IPS DF 6.9 (cell line): Measurements from ENCODE around the gene TENT4B.

Source experiments
- DNase-seq: peaks from one replicate; pipeline ENCODE4 v3.0.0-alpha.2; 2013; ENCODE audit warnings: low read depth, low spot score
- H3K27ac ChIP-seq: one replicate; pipeline ENCODE4 v1.5.1; 2013; ENCODE audit warnings: low read length, control low read depth
- H3K27me3 ChIP-seq: 2 replicates; pipeline ENCODE4 v1.6.1; 2013; ENCODE audit warnings: mild to moderate bottlenecking, low read length; ENCODE audit not compliant: control insufficient read depth, insufficient read depth
- H3K36me3 ChIP-seq: 2 replicates; pipeline ENCODE4 v1.6.1; 2013; ENCODE audit warnings: low read length; ENCODE audit not compliant: control insufficient read depth, insufficient read depth
- H3K4me1 ChIP-seq: 2 replicates; pipeline ENCODE4 v1.6.1; 2013; ENCODE audit warnings: low read length; ENCODE audit not compliant: control insufficient read depth, insufficient read depth
- H3K4me3 ChIP-seq: 2 replicates; pipeline ENCODE4 v1.5.1; 2013; ENCODE audit warnings: mild to moderate bottlenecking, low read length
- H3K9me3 ChIP-seq: 2 replicates; pipeline ENCODE4 v1.6.1; 2013; ENCODE audit warnings: low read length, inconsistent platforms; ENCODE audit not compliant: control insufficient read depth, insufficient read depth
- WGBS: extraction: QIAGEN DNeasy Blood & Tissue Kit; methylation state at CpG from one replicate; pipeline ENCODE4 v1.1.7; 2013; ENCODE audit warnings: mixed read lengths, missing lambda C conversion rate; ENCODE audit not compliant: insufficient read length, insufficient coverage; 5-methylcytosine and 5-hydroxymethylcytosine counted together

Gene TENT4B

DNA sequence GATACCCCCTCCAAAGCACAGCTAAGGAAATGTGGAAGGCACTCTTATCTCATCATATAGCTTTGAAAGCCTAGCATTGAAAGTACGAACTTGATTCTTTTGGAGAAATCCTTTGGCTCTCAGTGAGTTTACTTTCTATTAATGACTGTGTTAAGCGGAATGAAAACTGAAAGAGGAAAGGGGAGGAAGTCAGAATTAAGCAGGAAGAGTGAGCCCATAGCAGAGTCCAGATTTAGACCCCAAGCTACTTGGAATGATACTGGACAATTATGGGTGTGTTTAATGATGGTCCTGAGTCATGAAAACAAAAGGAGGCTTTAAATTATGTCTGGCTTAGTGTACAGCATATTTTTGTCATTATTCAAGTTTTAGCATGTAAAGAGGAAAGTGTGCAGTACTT is 42.2 kb downstream of the TENT4B start:
- no peaks in the 10 kb centered on the region for H3K4me1 ChIP-seq
- H3K4me3 ChIP-seq: no peak overlapping the region
- no peak for DNase-seq
- no peak overlapping the region for H3K27ac ChIP-seq
- H3K27me3 ChIP-seq: no peaks in the 10 kb centered on the region
- WGBS: no CpG with 5 or more reads among the region's 2 CpGs
- no peaks in the 10 kb centered on the region for H3K36me3 ChIP-seq
- H3K9me3 ChIP-seq: no peaks in the 10 kb centered on the region

DNA sequence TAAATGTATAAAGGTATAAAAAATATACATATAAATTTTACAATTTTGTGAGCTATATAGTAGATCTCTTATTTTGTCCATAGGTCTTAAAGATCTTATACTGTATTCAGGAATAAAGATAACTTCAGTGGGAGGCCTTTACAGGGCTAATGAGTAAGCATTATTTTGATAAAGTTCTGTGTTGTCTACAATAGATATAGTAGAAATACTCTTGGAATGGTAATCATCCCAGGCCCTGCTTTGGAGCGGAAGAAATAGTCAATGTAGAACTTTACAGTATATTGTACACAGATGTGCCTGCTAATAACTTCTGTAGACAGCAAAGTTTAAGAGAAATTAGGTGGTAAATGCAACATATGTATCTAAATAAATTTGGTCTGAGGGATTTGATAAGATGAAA is 42.6 kb downstream of the TENT4B start:
- Histone ChIP-seq H3K4me3 (no peak overlapping the region), H3K27ac (no peak overlapping the region), H3K36me3 (no peaks in the 10 kb centered on the region), H3K27me3 (no peaks in the 10 kb centered on the region), H3K9me3 (no peaks in the 10 kb centered on the region), H3K4me1 (no peaks in the 10 kb centered on the region)
- no CpG with 5 or more reads among the region's 1 CpG for WGBS
- DNase-seq: no peak

DNA sequence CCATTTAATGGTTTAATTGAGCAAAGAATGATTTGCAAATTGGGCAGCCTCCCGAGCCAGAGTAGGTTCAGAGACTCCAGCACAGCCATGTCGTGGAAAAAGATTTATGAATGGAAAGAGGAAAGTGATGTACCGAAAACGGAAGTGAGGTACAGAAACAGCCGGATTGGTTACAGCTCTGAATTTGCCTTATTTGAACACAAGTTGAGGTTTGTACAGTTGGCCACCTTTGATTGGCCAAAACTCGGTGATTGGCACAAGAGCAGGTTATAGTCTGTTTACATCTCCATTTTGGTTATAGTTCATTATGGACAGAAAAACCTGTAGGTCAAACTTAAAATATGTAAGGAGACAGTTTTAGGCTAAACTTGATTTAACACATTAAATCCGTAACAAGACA is 44.5 kb downstream of the TENT4B start:
- Histone ChIP-seq H3K27ac (no peak overlapping the region), H3K4me3 (no peak overlapping the region), H3K9me3 (no peaks in the 10 kb centered on the region), H3K36me3 (no peaks in the 10 kb centered on the region), H3K4me1 (no peaks in the 10 kb centered on the region), H3K27me3 (no peaks in the 10 kb centered on the region)
- no CpG with 5 or more reads among the region's 7 CpGs for WGBS
- DNase-seq: no peak

DNA sequence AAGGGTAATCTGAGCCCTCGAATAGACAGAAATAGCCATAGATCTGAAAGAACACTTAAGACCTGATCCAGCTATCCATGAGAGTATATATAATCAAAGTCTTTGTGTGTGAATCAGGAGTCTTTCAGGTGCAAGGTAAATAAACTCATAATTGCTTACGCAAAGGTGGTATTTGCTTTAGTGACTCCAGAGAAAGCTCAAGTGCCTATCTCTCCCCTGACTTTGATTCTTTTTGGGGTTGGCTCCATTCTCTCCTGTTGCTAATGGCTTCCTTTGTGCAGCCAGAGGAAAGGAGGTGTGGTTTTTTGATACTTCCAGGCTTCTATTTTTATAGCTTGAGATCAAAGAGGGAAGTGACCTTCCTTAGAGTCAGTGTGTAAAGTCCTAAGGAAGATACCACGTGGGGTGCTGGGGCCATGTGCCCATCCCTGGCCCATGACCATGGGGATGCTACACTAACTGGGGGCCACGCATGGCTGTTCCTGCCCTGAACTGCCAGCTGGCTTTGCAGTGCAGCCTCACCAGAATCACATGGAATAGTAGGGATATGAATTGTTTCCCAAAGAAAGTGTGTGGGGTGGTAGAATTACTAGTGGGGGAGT is 45.8 kb downstream of the TENT4B start:
- H3K4me3 ChIP-seq: no peak overlapping the region
- no peaks in the 10 kb centered on the region for H3K27me3 ChIP-seq
- no peaks in the 10 kb centered on the region for H3K9me3 ChIP-seq
- no peak for DNase-seq
- no peak overlapping the region for H3K27ac ChIP-seq
- H3K36me3 ChIP-seq: no peaks in the 10 kb centered on the region
- no peaks in the 10 kb centered on the region for H3K4me1 ChIP-seq
- no CpG with 5 or more reads among the region's 4 CpGs for WGBS

DNA sequence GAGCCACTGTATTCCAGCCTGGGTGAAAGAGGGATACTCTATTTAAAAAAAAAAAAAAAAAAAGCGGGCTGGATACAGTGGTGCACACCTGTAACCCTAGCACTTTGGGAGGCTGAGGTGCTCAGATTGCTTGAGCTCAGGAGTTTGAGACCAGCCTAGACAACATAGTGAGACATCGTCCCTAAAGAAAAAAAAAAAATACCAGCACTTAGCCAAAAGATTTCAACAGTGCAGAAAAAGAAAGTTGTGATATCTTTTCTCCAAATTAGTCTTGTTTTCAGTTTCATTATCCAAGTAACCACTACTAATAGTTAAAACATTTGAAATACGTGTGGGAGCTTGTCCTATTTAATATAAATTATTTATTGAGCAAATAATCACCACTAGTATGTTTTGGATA is 48.7 kb downstream of the TENT4B start:
- WGBS: no CpG with 5 or more reads among the region's 3 CpGs
- H3K27ac ChIP-seq: no peak overlapping the region

GRCh38 chr16:50202926-50203624 is 50.0 kb downstream of the TENT4B start:
- no CpG with 5 or more reads among the region's 5 CpGs for WGBS
- Histone ChIP-seq H3K4me3 (no peak overlapping the region), H3K27me3 (no peaks in the 10 kb centered on the region), H3K9me3 (no peaks in the 10 kb centered on the region), H3K27ac (no peak overlapping the region), H3K4me1 (no peaks in the 10 kb centered on the region), H3K36me3 (no peaks in the 10 kb centered on the region)
- DNase-seq: no peak

More for the DNA sequence above, 48.7 kb downstream of the TENT4B start:
- Histone ChIP-seq H3K4me1 (no peaks in the 10 kb centered on the region), H3K36me3 (no peaks in the 10 kb centered on the region), H3K4me3 (no peak overlapping the region), H3K27me3 (no peaks in the 10 kb centered on the region), H3K9me3 (no peaks in the 10 kb centered on the region)
- no peak for DNase-seq

- H3K36me3 ChIP-seq: no peaks in the 10 kb centered on the region
- DNase-seq: no peak
- no peaks in the 10 kb centered on the region for H3K9me3 ChIP-seq
- no CpG with 5 or more reads among the region's 6 CpGs for whole genome bisulfite sequencing
- H3K27ac ChIP-seq: no peak overlapping the region
- H3K4me1 ChIP-seq: no peaks in the 10 kb centered on the region
- H3K4me3 ChIP-seq: no peak overlapping the region
- H3K27me3 ChIP-seq: no peaks in the 10 kb centered on the region
These were observed 50.6 kb downstream of the TENT4B start for GRCh38 chr16:50203681-50204080.

- no peaks in the 10 kb centered on the region for H3K36me3 ChIP-seq
- H3K4me3 ChIP-seq: no peak overlapping the region
- no peaks in the 10 kb centered on the region for H3K27me3 ChIP-seq
- no peaks in the 10 kb centered on the region for H3K4me1 ChIP-seq
- no peak overlapping the region for H3K27ac ChIP-seq
- no CpG with 5 or more reads among the region's 6 CpGs for WGBS
- H3K9me3 ChIP-seq: no peaks in the 10 kb centered on the region
- DNase-seq: no peak
These were observed 51.5 kb downstream of the TENT4B start for GRCh38 chr16:50204453-50205108.

DNA sequence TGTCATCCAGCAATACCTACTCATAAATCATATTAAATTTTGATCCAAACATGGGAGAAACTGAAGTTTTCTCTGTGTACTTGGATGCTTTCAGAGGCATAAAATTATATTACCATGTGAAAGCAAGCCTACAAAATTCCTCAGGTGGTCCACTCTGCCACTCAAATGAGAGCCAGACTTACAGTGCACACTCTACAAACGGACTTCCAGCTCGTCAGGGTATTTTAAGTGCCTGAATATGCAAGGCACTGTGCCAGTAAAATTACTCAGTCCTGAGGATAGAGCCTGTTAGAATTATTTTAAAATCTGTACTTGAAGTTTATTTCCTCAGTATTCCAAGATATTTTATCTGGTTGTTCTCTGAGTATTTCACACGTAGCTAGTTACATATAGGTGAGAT is 54.5 kb downstream of the TENT4B start:
- Histone ChIP-seq H3K4me3 (no peak overlapping the region), H3K36me3 (no peaks in the 10 kb centered on the region), H3K9me3 (no peaks in the 10 kb centered on the region), H3K27me3 (no peaks in the 10 kb centered on the region), H3K4me1 (no peaks in the 10 kb centered on the region), H3K27ac (no peak overlapping the region)
- WGBS: no CpG with 5 or more reads among the region's 3 CpGs
- no peak for DNase-seq

DNA sequence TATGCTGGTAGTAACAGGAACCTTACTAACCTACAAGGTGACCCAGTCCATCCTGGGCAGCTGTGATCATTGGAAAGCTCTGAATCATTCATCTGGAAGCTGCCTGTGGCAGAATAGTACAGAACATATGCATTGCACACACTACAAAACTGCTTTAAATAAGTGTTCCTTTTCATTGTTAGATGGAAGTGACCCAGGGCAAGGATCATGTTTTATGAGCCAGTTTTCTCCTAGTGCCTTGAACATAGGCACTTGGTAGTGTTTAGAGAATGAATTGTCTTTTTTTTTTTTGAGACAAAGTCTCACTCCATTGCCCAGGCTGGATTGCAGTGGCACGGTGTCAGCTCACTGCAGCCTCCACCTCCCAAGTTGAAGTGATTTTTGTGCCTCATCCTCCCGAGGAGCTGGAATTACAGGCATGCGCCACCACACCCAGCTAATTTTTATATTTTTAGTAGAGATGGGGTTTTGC is 55.4 kb downstream of the TENT4B start:
- Histone ChIP-seq H3K4me3 (no peak overlapping the region), H3K27ac (no peak overlapping the region), H3K27me3 (no peaks in the 10 kb centered on the region), H3K9me3 (no peaks in the 10 kb centered on the region), H3K4me1 (no peaks in the 10 kb centered on the region), H3K36me3 (no peaks in the 10 kb centered on the region)
- WGBS: no CpG with 5 or more reads among the region's 3 CpGs
- DNase-seq: no peak
